Activated naive CD4-positive, alpha-beta T cell treated with anti-CD3 and anti-CD28 coated beads, Interleukin-2, amount 50 U/mL, for 16 hours (primary cell): ENCODE results near the gene S100A7A.
A peak's percentile ranks its signal among the peaks of the same experiment; 100 is the strongest.
"Not testable (repeated sequence)": the region's sequence is repeated elsewhere in the genome, so short reads cannot be mapped to it uniquely, and the experiment has no call there.

Experiments
- DNase-seq: peaks from one replicate; pipeline ENCODE4 v3.0.0-alpha.2; 2020

The S100A7A gene

DNA sequence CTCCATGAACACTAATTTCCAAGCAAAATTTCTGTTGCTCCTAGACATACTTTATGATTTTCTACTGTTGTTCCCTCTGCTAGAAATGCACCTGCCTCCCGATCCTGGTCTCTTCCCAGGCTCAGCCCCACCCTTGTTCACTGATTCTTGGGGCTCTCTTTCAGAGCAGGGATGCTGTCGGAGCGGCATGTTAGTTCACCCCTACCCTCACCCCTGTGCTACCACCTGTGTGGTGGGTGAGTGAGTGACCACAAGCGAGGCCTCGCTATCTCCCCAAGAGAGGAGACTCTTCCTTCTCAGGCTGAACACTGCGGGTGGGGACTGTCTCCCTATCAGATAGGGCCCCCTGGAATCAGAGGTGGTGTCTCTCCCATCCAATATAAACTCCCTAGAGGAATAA is 20.5 kb upstream of the S100A7A start:
- DNase-seq = no peak

DNA sequence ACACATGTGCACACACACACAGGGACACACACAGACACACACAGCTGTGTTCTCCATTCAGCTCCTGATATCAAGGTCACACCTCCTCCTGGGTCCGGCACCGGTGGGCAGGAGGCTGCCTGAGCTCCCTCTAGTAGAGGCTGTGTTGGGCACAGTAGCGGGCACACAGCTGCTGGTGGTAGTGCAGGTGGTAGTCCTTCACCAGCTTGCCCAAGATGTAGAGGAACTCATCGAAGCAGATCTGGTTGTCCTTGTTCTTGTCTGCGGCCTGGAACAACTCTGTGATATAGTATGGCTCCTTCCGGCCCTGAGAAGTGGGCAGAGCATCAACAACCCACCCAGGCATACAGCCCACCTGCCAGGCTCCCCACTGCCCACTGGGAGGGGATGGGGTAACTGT is 19.9 kb upstream of the S100A7A start:
- no peak for DNase-seq

DNA sequence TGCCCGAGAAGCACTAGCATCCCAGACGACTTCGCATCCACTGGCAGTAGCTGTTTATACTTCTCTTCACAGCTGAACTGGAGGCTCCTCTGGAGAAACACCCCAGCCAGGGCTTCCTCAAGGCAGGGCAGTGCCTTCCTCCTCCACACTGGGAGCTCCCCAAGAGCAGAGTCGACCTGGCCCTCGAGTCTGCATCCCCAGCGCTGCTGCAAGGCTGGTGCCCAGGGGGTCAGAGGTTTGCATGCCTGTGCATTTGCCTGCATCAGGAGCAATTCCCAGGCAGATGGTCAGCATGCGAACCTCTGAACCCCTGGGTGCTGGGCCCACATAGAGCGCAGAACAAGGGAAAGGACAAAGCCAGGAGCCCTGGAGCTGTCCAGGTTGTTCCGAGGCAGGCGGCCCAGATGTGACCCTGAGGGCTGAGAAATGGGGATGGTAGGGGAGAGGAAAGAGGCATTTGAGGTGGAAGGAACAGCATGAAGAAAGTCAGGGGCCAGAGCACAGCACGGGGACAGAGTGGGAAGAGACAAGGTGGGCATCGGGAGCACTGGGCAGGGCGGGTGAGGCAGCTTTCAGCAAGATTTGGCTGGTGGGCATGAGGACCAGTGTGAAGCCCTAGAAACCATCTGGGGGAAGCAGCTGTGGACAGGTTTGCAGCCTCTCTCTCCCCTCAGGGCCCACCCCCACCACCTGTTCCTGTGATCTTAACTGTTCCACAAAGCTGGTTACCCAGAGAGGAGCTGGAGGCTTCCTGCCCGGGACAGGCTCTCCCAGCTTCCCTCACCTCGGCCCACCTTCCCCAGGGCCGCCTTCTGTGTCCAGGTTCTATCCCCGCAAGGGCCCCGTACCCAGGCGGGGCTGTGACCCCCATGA is 19.0 kb upstream of the S100A7A start:
- DNase-seq = no peak

DNA sequence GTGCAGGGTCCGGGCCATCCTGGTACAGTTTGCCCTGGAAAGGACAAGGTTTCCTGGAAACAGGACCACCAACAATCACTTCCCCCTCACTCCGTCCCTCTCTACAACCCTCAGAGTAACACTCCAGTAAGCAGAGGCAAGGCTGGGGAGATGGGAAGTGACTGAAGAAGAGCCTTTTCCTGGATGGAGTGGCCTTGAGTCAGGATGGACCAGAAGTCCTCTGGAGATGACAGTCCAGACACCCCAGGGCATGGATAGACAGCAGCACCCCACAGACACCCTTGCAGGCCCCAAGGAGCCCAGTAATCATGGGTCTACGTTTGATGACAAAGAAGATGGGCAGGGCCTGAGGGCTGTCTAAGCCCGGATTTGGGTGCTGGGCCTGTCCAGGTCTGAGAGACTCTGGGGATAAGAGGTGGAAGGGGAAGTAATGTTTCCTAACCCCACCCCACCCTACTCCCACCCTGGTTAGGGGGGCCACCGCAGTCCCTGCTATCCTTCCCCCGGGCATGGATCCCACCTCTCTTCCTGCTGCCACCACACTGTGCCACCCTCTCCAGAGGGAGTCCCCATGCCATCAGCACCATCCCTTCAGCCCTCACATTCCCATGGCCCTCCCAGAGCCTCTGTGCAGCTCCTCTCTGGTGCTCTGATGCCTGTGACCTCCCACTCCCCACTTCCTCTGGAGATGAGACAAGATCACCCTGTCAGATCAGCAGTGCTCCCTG is 18.2 kb upstream of the S100A7A start:
- DNase-seq = no peak

DNA sequence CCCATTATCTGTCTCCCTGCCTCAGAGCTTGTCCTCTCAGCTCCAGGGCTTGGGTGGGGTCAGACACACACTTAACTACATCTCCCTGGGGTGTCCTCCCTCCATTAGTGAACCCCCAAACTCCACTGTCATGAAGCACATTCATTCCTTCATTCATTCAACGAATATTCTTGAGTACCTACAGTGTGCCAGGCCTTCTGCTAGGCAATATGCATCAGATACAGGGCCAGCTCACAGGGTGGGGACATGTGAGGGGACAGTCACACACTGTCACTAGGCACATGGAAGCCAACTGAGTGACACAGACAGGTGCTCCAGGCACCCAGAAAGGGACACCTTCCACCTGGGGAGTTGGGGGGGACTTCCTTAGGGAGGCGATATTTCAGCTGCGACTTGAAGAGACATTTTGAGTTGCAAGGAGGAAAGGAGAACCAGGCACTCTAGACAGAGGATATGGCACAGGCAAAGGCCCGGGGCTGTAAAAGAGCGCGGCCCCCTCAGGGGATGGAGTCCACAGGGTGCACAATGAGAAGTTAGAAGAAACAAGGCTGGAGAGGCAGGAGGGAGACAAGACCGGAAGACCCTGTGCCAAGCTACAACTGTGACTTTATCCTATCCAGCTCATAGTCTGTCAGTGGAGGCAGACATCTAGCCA is 16.8 kb upstream of the S100A7A start:
- DNase-seq = no peak

DNA sequence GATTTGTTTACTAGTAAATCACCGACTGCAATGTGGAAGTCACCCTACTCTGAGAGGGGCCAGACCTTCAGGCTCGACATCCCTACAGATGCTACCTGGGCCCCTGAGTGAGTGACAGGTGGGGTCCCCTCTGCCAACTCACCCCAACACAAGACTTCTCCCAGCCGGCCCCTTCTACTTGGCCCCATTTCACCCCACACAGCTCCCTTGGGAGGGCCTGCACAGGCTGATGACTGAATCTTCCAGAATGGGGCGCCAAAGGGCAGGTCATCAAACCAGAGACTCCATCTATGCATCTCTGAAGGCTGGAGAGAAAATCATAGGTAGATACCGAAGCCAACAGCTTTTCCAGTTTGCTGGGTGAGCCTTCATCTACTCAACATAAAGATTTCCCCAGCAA is 16.1 kb upstream of the S100A7A start:
- DNase-seq = no peak

DNA sequence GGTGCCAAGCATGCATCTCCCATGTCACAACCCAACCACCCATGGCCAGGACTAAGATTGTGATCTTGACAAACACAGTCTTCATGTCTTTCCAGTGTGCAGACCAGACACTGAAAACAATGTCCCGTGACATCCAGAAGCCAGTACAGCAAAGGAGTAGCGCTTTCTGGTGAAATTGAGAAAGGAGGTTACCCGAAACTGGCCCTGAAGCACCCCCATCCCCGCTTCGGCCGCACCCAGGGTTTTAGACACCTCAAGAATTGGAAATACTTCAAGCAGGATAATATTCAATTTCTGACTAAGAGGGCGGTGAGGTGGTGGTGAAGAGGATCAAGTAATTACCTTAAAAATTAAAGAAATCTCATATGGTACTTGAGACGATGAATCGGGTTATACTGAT is 14.9 kb upstream of the S100A7A start:
- DNase-seq = no peak

DNA sequence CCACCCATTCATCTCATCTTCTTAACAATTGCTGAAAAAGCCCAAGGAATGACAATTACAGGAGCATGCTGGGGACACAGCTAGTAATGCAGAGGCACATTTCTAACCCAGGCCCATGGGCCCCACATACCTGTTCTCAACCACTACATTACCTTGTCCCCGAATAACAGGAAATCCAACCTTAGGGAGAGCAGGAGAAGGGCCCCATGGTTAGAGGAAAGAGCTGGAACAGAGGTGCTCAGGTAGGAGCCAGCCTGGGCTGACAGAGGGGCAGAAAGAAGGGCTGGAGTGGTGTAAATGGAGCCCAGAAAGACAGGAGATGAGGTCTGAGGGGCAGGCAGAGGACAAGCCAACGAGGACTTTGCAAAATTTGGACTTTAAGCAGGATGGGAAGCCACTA is 14.1 kb upstream of the S100A7A start:
- no peak for DNase-seq

DNA sequence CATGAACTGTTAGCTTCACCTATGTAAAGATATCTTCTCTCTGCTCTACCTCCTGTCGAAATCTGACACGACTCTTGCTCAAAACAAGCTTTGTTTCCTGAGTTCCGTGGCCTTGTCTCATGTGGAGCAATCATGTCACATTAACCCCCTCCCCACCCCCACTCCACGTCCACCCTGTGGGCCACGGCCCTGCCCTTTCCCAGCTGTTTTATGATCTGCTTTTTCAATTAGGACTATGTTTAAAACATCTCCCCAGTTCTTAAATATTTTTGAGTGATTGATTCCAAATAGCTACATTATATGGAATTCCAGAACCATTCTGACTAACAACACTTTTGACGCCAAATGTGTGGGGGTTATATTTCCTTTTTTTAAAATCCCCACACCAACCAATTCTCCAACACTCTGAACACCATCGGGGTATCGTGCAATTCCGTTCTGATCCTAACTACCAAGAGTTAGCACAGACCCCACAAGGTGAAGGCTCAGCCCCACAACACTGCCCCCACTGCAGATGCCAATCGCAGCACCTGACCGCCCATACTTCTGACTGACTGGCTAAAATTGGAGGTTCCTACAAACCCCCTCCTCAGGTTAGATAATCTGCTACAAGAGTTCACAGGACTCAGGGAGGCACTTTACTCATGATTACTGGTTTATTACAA is 12.8 kb upstream of the S100A7A start:
- DNase-seq = no peak

DNA sequence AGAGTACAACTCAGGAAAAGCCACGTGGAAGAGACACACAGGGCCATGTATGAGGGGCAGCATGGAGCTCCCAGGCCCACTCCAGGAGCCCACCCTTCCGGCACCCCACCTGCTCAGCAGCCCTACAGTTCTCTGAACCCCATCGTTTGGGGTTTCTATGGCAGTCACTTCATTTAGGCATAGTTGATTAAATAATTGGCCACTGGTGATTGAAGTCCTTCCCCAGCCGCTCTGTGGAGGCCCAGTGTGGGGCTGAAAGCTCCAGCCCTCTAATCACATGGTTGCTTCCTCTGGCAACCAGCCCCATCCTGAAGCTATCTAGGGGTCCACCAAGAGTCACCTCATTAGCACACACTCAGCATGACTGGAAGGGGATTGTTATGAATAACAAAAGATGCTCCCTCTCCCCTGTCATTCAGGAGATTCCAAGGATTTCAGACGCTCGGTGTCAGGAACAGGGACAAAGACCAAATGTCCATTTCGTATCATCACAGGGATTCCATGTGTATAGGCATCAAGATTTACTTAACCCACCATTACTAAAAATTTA is 12.2 kb upstream of the S100A7A start:
- no peak for DNase-seq

DNA sequence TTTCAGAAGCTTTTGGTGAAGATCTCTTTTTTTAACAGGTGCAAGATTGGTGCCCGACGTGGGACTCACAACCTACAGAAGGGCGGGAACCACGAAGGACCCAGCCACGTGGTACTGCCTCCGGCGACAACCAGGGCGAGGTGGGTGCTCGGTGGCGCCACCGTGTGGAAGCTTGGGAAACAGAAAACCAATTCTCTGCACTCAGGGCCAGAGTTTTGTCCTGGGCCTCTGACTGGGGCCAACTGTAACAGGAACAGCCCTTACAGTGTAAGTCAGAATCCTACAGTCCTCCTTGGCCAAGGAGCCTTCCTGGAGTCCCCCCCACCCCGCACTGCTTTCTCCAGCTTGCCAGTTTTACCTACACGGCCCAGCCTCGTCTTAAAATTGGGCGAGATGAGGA is 11.6 kb upstream of the S100A7A start:
- peak; percentile 57 for DNase-seq

DNA sequence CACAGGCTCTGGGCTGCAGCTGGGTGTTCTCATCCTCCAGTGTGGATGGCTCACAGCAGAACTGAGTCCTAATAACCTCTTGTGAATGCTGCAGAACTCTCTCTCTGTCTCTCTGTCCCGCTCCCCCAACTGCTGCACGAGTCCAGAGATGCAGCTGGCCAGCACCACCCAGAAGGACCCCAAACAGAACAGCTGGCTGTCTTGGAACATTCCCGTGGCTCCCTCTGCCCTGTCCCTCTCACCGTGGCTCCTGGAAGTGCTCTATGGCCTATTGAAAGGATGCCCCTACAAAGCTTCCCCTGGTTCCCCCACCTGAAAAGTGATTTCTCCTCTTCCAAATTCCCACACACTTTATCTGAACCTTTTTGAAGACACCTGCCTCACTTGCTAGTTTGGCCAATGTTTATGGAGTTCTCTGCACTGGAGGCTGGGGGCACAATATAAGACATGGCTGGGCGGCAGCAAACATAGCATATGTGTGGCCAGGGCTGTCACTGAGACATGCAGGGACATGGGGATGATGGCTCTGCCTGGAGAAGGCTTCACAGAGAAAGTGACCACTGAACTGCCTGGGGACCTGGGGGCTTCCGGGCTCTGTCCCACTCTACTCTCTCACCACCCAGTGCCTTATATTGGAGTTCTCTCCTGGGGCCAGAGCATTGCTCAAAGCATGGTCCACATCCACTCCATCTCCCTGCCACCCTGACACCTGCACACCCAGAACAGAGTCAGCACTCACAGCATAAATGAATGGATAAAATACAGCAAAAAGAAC is 10.3 kb upstream of the S100A7A start:
- not testable (repeated sequence) for DNase-seq

DNA sequence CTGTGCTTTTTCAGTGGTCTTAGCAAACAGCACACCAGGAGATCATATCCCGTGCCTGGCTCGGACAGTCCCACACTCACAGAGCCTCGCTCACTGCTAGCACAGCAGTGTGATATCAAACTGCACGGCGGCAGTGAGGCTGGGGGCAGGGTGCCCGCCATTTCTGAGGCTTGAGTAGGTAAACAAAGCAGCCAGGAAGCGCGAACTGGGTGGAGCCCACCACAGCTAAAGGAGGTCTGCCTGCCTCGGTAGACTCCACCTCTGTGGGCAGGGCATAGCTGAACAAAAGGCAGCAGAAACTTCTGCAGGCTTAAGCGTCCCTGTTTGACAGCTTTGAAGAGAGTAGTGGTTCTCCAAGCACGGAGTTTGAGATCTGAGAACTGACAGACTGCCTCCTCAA is 9.0 kb upstream of the S100A7A start:
- DNase-seq = not testable (repeated sequence)

DNA sequence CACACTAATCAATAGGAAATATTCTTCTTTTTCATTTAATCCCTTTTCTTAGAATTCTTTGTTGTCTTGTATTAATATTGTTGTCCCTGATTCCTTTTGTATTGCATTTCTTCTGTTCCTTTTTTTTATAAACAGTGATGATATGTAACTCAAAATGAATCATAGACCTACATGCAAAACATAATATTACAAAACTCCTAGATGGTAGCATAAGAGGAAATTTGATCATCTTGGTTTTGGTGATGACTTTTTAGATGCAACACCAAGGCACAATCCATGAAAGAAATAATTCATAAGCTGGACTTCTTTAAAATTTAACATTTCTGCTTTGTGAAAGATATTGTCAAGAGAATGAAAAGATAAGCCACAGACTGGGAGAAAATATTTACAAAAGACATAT is 2.4 kb upstream of the S100A7A start:
- DNase-seq = not testable (repeated sequence)

DNA sequence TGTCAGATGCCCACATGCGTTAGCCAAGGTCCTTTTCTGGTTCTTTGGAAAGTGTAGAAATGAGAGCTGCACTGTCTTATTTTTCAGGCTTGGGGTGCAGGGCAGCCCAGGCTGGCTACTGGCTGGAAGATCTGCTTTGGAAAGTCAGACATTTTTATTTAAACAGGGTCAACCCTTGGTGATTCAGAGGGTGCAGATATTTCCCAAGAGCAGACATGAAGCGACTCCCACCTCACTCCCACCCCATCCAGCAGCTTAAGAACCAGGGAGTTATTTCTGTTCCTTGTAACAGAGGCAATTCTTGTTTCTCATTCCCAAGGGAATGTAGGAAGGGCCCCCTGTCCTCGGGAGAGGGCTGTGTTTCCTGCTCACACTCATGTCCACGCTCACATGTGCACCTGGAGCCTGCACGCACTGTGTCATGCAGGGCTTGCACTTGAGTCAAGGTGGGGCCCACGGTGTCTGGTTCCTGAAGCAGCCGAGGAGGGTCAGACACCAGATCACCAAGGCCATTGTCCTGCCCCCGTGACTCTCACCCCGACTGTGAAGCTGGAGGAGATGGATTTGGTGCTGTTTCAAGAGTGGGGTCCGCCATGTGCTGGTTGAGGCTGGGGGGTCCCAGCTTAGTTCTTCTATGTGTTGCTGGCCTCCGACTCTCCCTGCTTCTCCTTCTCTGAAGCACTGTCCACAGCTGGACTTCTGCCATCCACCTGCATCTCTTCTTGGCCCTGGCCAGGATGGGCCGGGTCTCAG is 992 bp downstream of the S100A7A start:
- DNase-seq = no peak

DNA sequence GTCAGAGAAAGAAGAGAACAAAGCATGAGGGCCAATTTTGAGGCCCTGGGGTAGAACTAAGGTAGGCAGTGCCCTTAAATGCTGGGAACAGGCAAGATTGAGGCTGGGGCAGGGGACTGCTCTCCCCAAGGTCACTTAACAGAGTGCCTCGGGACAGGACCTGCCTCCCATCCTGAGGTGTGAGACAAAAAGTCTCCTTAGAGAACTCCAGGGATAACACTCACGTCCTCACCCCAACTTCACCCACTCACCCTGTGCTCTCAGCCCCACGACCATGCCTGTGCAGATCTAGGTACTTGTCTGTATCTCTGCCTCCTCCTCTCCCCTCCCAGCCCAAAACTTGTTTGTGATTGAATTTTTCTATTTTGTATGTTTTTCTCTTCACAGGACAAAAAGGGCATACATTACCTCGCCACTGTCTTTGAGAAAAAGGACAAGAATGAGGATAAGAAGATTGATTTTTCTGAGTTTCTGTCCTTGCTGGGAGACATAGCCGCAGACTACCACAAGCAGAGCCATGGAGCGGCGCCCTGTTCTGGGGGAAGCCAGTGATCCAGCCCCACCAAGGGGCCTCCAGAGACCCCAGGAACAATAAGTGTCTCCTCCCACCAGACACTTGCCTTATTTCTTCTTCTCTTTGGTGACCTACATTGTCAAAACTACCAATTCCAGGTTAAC is 2.6 kb downstream of the S100A7A start:
- not testable (repeated sequence) for DNase-seq

DNA sequence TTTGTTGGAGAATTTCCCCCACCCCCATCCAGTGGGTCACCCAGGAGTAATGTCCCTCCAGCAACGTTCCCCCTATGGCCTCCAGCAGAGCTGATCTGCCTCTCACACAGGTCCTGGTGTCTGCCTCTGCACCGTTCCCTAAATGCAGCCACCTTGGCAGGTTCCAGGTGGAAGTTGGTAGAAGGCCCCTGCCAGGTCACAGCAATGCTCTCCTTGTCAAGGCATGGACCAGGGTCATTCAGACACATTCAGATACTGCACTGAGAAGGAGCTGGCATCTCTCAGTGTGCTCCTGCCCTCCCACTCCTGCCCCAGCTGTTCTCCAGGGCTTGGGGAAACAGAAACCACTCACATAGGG is 3.1 kb downstream of the S100A7A start:
- DNase-seq = not testable (repeated sequence)

DNA sequence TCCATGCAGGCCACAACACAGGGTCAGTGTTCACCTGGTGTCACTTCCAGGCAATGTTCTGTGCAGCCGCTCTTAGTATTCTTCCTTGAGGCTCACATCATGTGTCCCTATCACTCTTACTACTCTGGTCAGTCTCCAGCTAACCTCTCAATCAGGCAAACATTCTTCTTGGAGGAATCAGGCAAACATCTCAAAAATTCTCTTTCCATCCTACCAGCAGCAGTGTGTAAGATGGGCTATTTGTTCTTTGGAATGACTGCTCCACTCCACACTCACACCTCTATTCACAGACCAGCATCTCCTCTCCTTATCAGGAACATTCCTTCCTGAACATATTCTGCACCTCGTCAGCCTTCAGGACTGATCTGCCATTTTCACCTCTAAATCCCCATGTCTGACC is 4.0 kb downstream of the S100A7A start:
- no peak for DNase-seq

DNA sequence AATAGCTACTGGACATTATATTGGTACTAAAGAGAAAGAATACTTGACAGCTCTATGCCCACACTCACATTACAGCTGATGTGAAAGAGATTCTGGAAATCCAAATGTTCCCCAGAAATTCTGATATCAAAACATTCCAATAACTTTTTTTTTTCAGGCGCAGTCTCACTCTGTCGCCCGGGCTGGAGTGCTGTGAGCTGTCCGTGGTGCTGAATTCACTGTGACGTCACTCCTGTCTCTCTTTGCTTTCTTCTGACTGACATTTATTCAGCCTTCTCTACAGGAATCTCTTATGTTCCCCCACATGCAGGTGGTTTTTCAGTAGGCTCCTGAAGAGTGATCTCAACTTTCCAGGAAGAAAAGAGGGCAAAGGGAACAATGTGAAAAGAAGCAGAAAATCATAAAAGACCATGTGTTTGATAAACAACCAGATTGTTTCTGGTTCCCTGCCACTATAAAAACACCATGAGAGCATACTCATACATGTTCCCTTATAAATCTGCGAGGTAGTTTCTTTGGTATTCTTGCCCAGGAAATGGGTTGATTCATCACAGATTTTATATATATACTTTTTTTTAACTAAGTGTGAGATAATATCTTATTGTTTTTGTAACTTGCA is 6.2 kb downstream of the S100A7A start:
- peak; percentile 60 for DNase-seq

DNA sequence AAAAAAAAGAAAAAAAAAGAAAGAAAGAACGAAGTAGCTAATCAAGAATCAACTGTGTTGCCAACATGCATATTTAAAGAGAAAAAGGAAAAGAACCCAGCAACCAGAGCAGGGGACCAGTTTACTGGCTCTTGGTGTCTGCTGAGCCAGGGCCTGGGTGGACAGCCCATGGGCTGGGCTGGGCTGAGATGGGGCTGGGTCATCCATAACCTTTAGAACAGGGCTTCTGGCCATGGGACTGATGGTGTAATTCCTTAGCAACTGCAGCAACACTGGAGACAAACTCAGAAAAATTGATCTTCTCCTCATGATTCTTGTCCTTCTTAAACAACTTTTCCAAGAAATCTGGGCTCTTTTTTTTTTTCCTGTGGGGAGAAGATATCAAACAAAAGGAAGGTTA is 10.5 kb downstream of the S100A7A start:
- DNase-seq = no peak
